Measurements from ENCODE around the gene ZNF827.

ZNF827 gene

DNA sequence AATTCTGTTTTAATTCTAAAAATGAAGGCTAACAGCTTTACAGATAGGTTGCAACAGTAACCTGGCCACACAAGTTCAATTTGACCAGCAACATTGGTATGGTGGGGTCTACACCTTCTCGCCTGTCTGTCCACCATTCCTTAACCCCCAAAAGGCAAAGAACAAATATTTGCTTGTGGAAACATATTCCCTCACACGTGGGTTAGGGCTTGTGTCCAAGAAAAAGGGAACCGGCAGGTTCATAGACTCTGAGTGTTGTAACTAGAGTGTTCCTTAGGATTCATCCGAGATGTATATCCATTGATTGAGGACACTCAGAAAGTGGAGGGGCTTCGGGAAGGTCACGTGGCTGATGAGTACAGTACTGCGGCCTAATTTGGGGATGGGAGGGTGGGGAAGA, 204.6 kb downstream of the ZNF827 start:
- Histone ChIP-seq H3K9ac (ENCODE audit: low read depth, low read length) (no peak overlapping the region), H3K9me3 (ENCODE audit: control insufficient read depth, insufficient read depth, low read length) (no peaks in the 10 kb centered on the region), H3K27ac (ENCODE audit: low read depth, low read length) (peak overlapping the region; percentile 96), H3K36me3 (ENCODE audit: control insufficient read depth, insufficient read depth, low read length) (no peaks in the 10 kb centered on the region), H3K27me3 (ENCODE audit: control insufficient read depth, insufficient read depth, low read length) (no peaks in the 10 kb centered on the region), H3K4me3 (ENCODE audit: low read depth, low read length) (no peak overlapping the region), H3K4me1 (ENCODE audit: control insufficient read depth, insufficient read depth, low read length) (peaks cover 28% of the 10 kb centered on the region)

DNA sequence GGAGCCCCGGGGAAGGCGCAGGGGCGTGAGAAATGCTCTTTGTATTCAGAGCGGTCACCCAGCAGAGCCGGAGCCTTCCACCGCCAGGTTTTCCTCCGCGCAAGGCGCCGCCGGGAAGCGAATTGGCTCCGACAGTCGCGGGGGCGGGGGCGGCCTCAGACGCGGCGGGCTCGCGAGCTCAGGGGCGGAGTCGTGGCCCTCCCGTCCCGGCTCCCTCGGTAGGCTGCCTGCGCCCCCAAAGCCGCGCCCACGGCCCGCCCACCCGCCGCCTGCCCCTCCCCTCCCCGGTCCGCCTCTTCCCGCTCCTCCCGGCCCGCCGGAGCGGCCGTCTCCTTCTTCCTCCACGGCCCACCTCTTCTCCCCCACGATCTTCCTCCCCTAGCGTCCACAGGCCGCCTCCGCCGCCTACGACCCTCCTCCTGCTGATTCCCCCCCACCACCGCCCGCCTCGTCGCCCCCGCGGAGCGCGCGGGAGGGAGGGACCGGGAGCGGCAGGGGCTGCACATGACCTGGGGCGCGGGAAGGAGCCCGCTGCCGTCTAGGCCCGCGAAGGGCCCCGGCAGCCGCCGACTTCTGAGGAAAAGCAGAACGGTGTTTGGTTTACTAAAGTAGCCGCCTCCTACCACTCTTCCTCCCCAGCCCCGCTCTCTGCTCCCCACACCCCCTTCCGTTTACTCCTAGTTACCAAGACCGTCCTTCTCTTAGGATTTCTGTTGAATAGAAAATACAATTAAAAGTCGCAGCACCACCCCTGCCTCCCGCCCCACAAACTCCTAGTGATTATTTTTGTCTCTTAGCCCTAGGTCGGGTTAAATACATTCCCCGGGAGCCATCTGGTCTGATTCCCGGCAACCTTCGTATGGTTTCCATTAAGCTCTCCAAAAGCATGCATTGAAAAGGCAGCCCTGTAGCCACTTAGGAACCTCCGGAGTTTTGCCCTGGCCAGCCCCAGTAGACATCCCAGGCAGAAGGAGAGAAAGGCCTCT, 205.4 kb downstream of the ZNF827 start:
- Histone ChIP-seq H3K9ac (ENCODE audit: low read depth, low read length) (peak overlapping the region; percentile 74), H3K4me1 (ENCODE audit: control insufficient read depth, insufficient read depth, low read length) (peaks cover 28% of the 10 kb centered on the region), H3K27me3 (ENCODE audit: control insufficient read depth, insufficient read depth, low read length) (no peaks in the 10 kb centered on the region), H3K27ac (ENCODE audit: low read depth, low read length) (peak overlapping the region; percentile 96), H3K36me3 (ENCODE audit: control insufficient read depth, insufficient read depth, low read length) (no peaks in the 10 kb centered on the region), H3K9me3 (ENCODE audit: control insufficient read depth, insufficient read depth, low read length) (no peaks in the 10 kb centered on the region), H3K4me3 (ENCODE audit: low read depth, low read length) (peak overlapping the region; percentile 62)

DNA sequence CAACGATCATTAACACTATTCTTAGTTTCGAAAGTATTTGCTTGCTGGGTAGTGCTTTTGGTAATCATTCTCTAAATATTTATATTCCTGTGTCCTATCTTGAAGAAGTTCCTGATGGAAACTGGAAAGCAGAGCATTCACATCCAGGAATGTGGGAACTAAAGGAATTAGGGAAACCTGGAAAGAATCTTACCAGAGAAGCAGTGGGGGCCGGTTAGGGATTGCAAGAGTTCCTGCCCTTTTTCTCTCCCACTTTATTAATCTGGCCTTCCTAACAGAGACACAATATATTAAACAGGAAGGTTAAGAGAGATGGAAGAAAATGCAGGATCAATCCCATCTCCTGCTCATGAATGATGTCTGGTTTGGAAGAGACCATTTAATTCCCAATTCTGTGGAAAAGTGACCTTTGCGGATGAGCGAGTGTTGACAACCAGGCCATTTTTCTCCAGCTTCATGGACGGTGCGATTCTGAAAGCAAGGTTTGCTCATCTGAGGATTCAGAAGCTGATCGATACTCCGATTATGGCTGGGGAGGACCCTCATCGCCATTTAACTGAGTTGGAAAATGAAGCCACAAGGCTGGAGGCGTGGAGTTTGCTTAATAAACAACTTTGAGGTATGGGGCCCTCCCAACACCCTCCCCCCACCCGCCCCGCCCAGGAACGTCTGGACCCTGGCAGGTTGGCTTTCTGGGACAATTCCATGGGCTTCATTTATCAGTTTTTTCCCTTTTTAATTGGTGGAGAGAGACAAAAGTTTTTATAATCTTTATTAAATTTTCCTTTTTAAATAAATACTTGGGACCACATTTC, 206.4 kb downstream of the ZNF827 start:
- Histone ChIP-seq H3K4me3 (ENCODE audit: low read depth, low read length) (peak overlapping the region; percentile 62), H3K36me3 (ENCODE audit: control insufficient read depth, insufficient read depth, low read length) (no peaks in the 10 kb centered on the region), H3K9ac (ENCODE audit: low read depth, low read length) (peak overlapping the region; percentile 70), H3K27ac (ENCODE audit: low read depth, low read length) (peak overlapping the region; percentile 96), H3K27me3 (ENCODE audit: control insufficient read depth, insufficient read depth, low read length) (no peaks in the 10 kb centered on the region), H3K4me1 (ENCODE audit: control insufficient read depth, insufficient read depth, low read length) (peaks cover 28% of the 10 kb centered on the region), H3K9me3 (ENCODE audit: control insufficient read depth, insufficient read depth, low read length) (no peaks in the 10 kb centered on the region)

DNA sequence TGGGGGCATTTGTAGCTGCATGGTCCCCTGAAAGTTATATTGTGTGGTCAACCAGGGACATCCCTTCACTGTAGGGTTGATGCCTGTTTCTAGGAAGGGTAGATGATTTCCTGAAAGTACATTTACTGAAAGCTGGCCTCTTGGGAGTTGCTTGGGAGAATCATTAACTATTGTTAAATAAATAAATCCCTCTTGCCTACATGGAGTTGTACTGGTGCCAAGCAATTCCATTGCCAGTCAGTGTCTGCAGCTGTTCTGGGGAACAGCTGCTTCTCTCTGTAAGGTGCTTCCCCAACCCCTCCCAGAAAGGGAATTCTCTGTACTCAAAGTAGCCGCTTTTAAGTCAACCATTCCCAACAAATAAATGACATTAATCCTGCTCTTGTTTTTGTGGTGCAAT, 207.6 kb downstream of the ZNF827 start:
- no peaks in the 10 kb centered on the region for H3K9me3 ChIP-seq (ENCODE audit: control insufficient read depth, insufficient read depth, low read length)
- no peak overlapping the region for H3K4me3 ChIP-seq (ENCODE audit: low read depth, low read length)
- no peaks in the 10 kb centered on the region for H3K36me3 ChIP-seq (ENCODE audit: control insufficient read depth, insufficient read depth, low read length)
- no peak overlapping the region for H3K27ac ChIP-seq (ENCODE audit: low read depth, low read length)
- no peaks in the 10 kb centered on the region for H3K27me3 ChIP-seq (ENCODE audit: control insufficient read depth, insufficient read depth, low read length)
- H3K4me1 ChIP-seq (ENCODE audit: control insufficient read depth, insufficient read depth, low read length): peaks cover 28% of the 10 kb centered on the region
- H3K9ac ChIP-seq (ENCODE audit: low read depth, low read length): no peak overlapping the region

DNA sequence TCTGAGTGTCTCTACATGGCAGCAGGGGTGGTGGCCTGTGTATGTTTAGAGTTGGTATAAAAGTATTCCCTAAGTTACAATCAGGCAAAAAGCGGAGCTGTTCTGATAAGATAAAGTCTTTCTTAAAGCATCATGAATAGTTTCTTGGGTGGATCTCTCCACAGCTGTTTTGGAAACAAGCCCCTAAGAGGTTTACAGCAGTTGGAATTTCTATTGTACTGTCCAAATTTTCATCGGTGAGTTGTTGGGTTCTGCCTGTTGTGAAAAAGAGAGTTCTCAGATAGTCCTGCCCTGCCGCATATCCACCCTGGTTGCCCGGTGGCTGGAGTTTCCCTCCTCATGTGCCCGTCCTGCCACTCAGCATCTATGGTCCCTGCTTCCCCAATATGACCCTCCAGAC, 208.6 kb downstream of the ZNF827 start:
- H3K9ac ChIP-seq (ENCODE audit: low read depth, low read length): no peak overlapping the region

DNA sequence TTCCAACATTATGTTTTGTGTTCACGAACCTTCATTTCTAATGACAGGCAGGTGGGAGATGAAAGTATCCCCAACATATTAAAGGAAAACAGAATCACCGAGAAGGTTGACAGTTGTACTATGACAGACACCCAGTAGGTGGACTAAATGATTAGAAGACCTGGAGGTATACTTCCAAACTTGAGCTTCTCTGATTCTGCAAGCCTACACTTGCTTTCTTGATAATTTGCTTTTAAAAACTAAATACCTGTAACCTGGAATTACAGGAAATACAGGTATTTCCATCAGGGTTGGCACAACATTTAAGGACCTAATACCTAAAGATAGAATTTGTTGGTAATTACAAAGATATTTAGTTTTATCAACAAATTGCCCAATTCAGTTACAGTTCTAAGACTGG, 215.3 kb downstream of the ZNF827 start:
- H3K36me3 ChIP-seq (ENCODE audit: control insufficient read depth, insufficient read depth, low read length): no peaks in the 10 kb centered on the region
- peaks cover 3% of the 10 kb centered on the region; the same call in 1 of the 2 replicates for H3K9me3 ChIP-seq (ENCODE audit: control insufficient read depth, insufficient read depth, low read length)
- H3K9ac ChIP-seq (ENCODE audit: low read depth, low read length): no peak overlapping the region
- H3K4me1 ChIP-seq (ENCODE audit: control insufficient read depth, insufficient read depth, low read length): peaks cover 4% of the 10 kb centered on the region; the same call in 1 of the 2 replicates
- no peaks in the 10 kb centered on the region for H3K27me3 ChIP-seq (ENCODE audit: control insufficient read depth, insufficient read depth, low read length)
- H3K4me3 ChIP-seq (ENCODE audit: low read depth, low read length): no peak overlapping the region
- H3K27ac ChIP-seq (ENCODE audit: low read depth, low read length): no peak overlapping the region

More for the DNA sequence above, 208.6 kb downstream of the ZNF827 start:
- H3K27me3 ChIP-seq (ENCODE audit: control insufficient read depth, insufficient read depth, low read length): no peaks in the 10 kb centered on the region
- H3K4me1 ChIP-seq (ENCODE audit: control insufficient read depth, insufficient read depth, low read length): peaks cover 19% of the 10 kb centered on the region
- H3K4me3 ChIP-seq (ENCODE audit: low read depth, low read length): no peak overlapping the region
- H3K36me3 ChIP-seq (ENCODE audit: control insufficient read depth, insufficient read depth, low read length): no peaks in the 10 kb centered on the region
- H3K9me3 ChIP-seq (ENCODE audit: control insufficient read depth, insufficient read depth, low read length): no peaks in the 10 kb centered on the region
- H3K27ac ChIP-seq (ENCODE audit: low read depth, low read length): no peak overlapping the region

DNA sequence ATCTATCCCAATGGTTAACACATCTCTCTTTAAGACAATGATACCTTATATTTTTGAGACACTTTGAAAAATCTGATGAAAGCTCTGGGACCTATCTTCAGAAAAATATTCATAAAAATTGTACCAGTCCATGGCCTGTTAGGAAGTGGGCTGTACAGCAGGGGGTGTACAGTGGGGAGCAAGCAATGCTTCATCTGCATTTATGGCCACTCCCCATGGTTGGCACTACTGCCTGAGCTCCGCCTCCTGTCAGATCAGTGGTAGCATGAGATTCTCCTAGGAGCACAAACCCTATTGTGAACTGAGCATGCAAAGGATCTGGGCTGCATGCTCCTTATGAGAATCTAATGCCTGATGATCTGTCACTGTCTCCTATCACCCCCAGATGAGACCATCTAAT, 216.1 kb downstream of the ZNF827 start:
- Histone ChIP-seq H3K9ac (ENCODE audit: low read depth, low read length) (no peak overlapping the region), H3K4me1 (ENCODE audit: control insufficient read depth, insufficient read depth, low read length) (peaks cover 4% of the 10 kb centered on the region; the same call in 1 of the 2 replicates), H3K9me3 (ENCODE audit: control insufficient read depth, insufficient read depth, low read length) (peaks cover 3% of the 10 kb centered on the region; the same call in 1 of the 2 replicates), H3K36me3 (ENCODE audit: control insufficient read depth, insufficient read depth, low read length) (no peaks in the 10 kb centered on the region), H3K27me3 (ENCODE audit: control insufficient read depth, insufficient read depth, low read length) (no peaks in the 10 kb centered on the region), H3K4me3 (ENCODE audit: low read depth, low read length) (no peak overlapping the region), H3K27ac (ENCODE audit: low read depth, low read length) (no peak overlapping the region)

DNA sequence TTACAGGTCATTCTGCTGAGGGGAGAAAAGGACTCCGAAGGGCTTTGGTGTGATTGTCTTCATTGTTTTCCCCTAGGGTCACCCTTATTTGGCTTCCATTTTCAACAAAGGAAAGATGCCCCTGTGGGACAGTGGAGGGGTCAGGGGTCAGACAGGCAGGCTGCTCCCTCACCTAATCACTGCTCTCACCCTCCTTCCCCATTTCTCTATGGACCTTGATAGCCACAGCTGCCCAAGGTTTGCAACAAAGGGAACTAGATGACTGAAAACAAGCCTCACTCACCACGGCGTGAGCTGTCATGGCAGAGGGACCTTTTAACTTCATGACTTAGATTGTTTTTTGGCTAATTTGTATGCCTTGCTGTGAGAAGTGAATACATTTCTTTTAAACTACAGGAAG, 218.0 kb downstream of the ZNF827 start:
- Histone ChIP-seq H3K4me1 (ENCODE audit: control insufficient read depth, insufficient read depth, low read length) (peaks cover 4% of the 10 kb centered on the region; the same call in 1 of the 2 replicates), H3K4me3 (ENCODE audit: low read depth, low read length) (no peak overlapping the region), H3K27me3 (ENCODE audit: control insufficient read depth, insufficient read depth, low read length) (no peaks in the 10 kb centered on the region), H3K9me3 (ENCODE audit: control insufficient read depth, insufficient read depth, low read length) (peaks cover 3% of the 10 kb centered on the region; the same call in 1 of the 2 replicates), H3K36me3 (ENCODE audit: control insufficient read depth, insufficient read depth, low read length) (no peaks in the 10 kb centered on the region), H3K9ac (ENCODE audit: low read depth, low read length) (no peak overlapping the region), H3K27ac (ENCODE audit: low read depth, low read length) (no peak overlapping the region)

DNA sequence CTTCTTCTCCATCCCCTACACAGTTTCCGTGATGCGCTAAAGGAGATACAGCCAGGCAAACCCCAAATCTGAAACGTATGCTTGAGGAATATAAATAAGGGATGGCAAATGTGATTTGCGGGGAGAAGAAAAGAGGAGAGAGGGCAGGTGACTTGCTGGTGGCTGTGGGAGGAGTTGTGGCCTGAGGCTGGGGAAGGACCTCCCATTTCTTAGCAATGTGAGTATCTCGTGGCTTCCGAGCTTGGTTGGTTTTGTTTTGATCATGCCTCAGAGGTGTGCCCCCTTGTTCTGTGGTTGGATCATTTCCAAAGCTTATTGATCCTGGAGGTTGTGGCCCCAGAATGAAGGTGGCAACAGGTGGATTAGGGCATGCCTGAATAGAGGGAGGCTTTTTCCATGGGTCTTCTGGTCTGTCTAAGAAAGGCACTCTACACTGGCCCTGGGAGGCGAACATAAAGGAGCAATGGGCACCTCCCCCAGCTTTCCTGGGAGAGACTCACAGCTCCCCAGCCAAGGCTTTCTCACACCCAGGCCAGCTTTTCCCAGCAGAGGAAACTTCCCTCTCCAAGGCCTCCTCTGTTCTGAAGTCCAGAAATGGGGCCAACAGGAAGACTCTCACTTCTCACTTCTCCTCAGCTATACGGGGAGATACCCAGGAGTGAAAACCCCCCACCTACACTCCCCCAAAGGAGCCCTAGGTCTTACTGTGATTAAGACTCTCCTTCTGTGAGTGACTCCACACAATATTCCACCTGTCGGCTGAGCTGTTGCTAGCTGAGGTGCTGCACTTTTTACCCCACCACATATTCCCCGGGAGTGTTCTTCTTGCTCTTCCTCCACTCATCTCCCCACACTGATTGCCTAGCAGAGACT, 218.6 kb downstream of the ZNF827 start:
- H3K36me3 ChIP-seq (ENCODE audit: control insufficient read depth, insufficient read depth, low read length): no peaks in the 10 kb centered on the region
- H3K4me1 ChIP-seq (ENCODE audit: control insufficient read depth, insufficient read depth, low read length): peaks cover 4% of the 10 kb centered on the region; the same call in 1 of the 2 replicates
- H3K27ac ChIP-seq (ENCODE audit: low read depth, low read length): no peak overlapping the region
- no peak overlapping the region for H3K9ac ChIP-seq (ENCODE audit: low read depth, low read length)
- peaks cover 3% of the 10 kb centered on the region; the same call in 1 of the 2 replicates for H3K9me3 ChIP-seq (ENCODE audit: control insufficient read depth, insufficient read depth, low read length)
- H3K27me3 ChIP-seq (ENCODE audit: control insufficient read depth, insufficient read depth, low read length): no peaks in the 10 kb centered on the region
- H3K4me3 ChIP-seq (ENCODE audit: low read depth, low read length): no peak overlapping the region

DNA sequence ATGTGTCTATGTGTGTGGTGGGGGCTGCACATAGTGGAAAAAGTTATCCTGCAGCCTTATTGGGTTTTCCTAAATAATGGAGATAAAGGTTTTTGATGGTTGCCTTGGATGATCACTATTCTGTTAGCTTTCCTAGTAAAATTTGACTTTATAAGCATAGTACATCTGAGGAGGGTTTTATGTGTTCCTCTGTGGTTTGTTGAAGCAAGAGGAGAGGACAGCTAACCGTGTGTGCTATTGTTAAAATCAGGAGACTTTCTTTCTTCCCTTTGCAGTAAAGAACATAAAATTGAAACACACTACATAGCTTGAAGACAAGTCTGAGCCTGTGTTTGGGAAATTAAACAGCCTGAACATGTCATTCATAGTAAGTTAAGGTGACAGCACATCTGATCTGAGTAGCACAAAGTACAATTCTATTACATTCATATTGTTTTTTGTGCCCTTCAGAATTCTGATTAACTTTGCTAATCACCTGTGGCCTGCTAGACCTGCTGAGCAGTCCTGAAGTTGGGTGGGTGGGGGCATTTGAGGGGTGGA, 221.9 kb downstream of the ZNF827 start:
- Histone ChIP-seq H3K4me3 (ENCODE audit: low read depth, low read length) (no peak overlapping the region), H3K4me1 (ENCODE audit: control insufficient read depth, insufficient read depth, low read length) (peaks cover 4% of the 10 kb centered on the region; the same call in 1 of the 2 replicates), H3K27me3 (ENCODE audit: control insufficient read depth, insufficient read depth, low read length) (no peaks in the 10 kb centered on the region), H3K27ac (ENCODE audit: low read depth, low read length) (no peak overlapping the region), H3K36me3 (ENCODE audit: control insufficient read depth, insufficient read depth, low read length) (no peaks in the 10 kb centered on the region), H3K9ac (ENCODE audit: low read depth, low read length) (no peak overlapping the region), H3K9me3 (ENCODE audit: control insufficient read depth, insufficient read depth, low read length) (no peaks in the 10 kb centered on the region)

Measured in HUES48 (cell line).